Heart left ventricle (tissue), 16 donors: ENCODE data around the gene KIF5C. TPM values are rescaled to one million over a fixed set of nuclear protein-coding genes. Genes with fewer than 3 reads are reported as not detected.

Experiments
- ATAC-seq, 4 donors: fragments of 200-7000 bp; cut with Tn5 transposase; one replicate each; pipeline ENCODE4 v1.9.1; 2020 to 2022; ENCODE audit warnings: moderate library complexity in 4 of 4, mild to moderate bottlenecking in 3 of 4, moderate number of reproducible peaks in 1 of 4
- DNase-seq, 5 donors: peaks; one replicate each; pipeline ENCODE4 v3.0.0-alpha.2; 2020
- H3K27ac ChIP-seq, 12 donors: fragments of 200-600 bp; sonication (generic) in 4 of 12; one replicate each; pipeline versions ENCODE4 v1.5.0 to v1.8.0; 2016 to 2022; ENCODE audit warnings: mild to moderate bottlenecking in 2 of 12
- H3K27me3 ChIP-seq, 9 donors: fragments of 200-600 bp; sonication (generic) in 2 of 9; one replicate each; pipeline versions ENCODE4 v1.5.1 to v1.8.0; 2016 to 2022; ENCODE audit warnings: mild to moderate bottlenecking in 3 of 9
- H3K36me3 ChIP-seq, 9 donors: fragments of 200-600 bp; sonication (generic) in 2 of 9; one replicate each; pipeline versions ENCODE4 v1.5.0 to v1.8.0; 2018 to 2022; ENCODE audit warnings: mild to moderate bottlenecking in 2 of 9
- H3K4me1 ChIP-seq, 12 donors: fragments of 200-600 bp; sonication (generic) in 4 of 12; one replicate each; pipeline versions ENCODE4 v1.5.0 to v1.8.0; 2016 to 2022; ENCODE audit warnings: mild to moderate bottlenecking in 3 of 12
- H3K4me3 ChIP-seq, 12 donors: fragments of 200-600 bp; sonication (generic) in 4 of 12; one replicate each; pipeline versions ENCODE4 v1.5.0 to v1.8.0; 2017 to 2022; ENCODE audit warnings: mild to moderate bottlenecking in 9 of 12, moderate library complexity in 4 of 12
- H3K9me3 ChIP-seq, 12 donors: fragments of 200-600 bp; sonication (generic) in 4 of 12; one replicate each; pipeline versions ENCODE4 v1.5.0 to v1.8.0; 2016 to 2022; ENCODE audit warnings: mild to moderate bottlenecking in 1 of 12
- POLR2A ChIP-seq, 2 donors: fragments of 450-650 bp; IDR thresholded peaks; one replicate each; pipeline ENCODE4 v1.6.1; 2017; ENCODE audit warnings: antibody characterized with exemption in 2 of 2, mild to moderate bottlenecking in 2 of 2, moderate library complexity in 2 of 2
- WGBS, 4 donors: extraction: QIAGEN DNeasy Blood & Tissue Kit in 2 of 4; methylation state at CpG; one replicate each; pipeline versions ENCODE4 v1.1.5 to v1.1.7; 2013 to 2018; 5-methylcytosine and 5-hydroxymethylcytosine counted together
- intact Hi-C, 10 donors: fragments of 100-400 bp; cut with DNase I; formaldehyde crosslinking; loops; one replicate each; pipeline versions ENCODE4 v1.11.1 to v1.14.2; 2022
- polyA plus RNA-seq, 2 donors: library from polyadenylated mRNA; stranded (reverse); fragments of 200-250 nt; gene quantifications; one replicate each; pipeline ENCODE4 v1.2.3, GENCODE V29; 2013
- total RNA-seq, 9 donors: library from RNA; depleted of rRNA in 2 of 9; stranded (reverse); fragments of >200 nt in 2 of 9; fragmentation: NEBNext Ultra II Directional in 3 of 9; extraction: Animal tissue kit (Norgen Biotek cat#: 25700) in 3 of 9; gene quantifications; one replicate each; pipeline versions ENCODE4 v1.1.0 to v1.2.4, GENCODE V29; 2016 to 2023
- TF ChIP-seq, protein P1 (sequence below), 12 donors: fragments of 200-600 bp; sonication (generic) in 4 of 12; IDR thresholded peaks; one replicate each; pipeline versions ENCODE4 v1.5.0 to v1.8.0; 2018 to 2022; ENCODE audit warnings: antibody characterized with exemption in 12 of 12, mild to moderate bottlenecking in 5 of 12
- donor health status: ischemic (EF 13 %, LVEDD 7.1; RV severe dilation, severe dysfunction).
- donor health status: healthy with polysubstance abuse.
- donor health status: DM: no; HTN: yes; CAD: no.
- donor health status: DM: no; HTN: no; CAD: no.
- donor health status: ischemic (EF 25% LVEDD 6.9; RV normal size, moderate dysfunction).
- donor health status: ischemic (EF 25% LVEDD 5.7; RV mildly dilated, moderate dysfunction).
- donor health status: healthy.
- donor health status: DM: yes; HTN: yes; CAD: no.
- donor health status: ischemic (EF 35%, LVEDD 5.7; RV mildly dilated, moderate dysfunction).
- donor health status: nonischemic (EF 11% LVEDD 7.7; RV severe dilation, severe dysfunction).
- donor health status: DM: yes; HTN: yes; CAD: no.
- donor health status: PGD.
- donor health status: ischemic (EF 29% LVEDD 5.4; RV normal size, mild dysfunction).
- donor health status: nonischemic (EF 23%, LVEDD 6.1; RV moderate dilation, normal function).

The KIF5C gene
- total and polyA plus RNA-seq, 11 donors, result 0.22 to 1.4 (median 0.48) TPM

GRCh38 chr2:148900350-148900837, 25.4 kb downstream of the KIF5C start:
- no peak for DNase-seq
- Histone ChIP-seq H3K4me3 (no peak overlapping the region), H3K27ac (no peak overlapping the region), H3K9me3 (no peaks in the 10 kb centered on the region), H3K27me3 (peaks cover 0 to 5% (median 0%) of the 10 kb centered on the region in 9 donors), H3K4me1 (no peaks in the 10 kb centered on the region), H3K36me3 (no peaks in the 10 kb centered on the region)
- TF ChIP-seq POLR2A (IDR thresholded peaks at IDR 0.05), result no peak
- TF ChIP-seq, protein P1, sequence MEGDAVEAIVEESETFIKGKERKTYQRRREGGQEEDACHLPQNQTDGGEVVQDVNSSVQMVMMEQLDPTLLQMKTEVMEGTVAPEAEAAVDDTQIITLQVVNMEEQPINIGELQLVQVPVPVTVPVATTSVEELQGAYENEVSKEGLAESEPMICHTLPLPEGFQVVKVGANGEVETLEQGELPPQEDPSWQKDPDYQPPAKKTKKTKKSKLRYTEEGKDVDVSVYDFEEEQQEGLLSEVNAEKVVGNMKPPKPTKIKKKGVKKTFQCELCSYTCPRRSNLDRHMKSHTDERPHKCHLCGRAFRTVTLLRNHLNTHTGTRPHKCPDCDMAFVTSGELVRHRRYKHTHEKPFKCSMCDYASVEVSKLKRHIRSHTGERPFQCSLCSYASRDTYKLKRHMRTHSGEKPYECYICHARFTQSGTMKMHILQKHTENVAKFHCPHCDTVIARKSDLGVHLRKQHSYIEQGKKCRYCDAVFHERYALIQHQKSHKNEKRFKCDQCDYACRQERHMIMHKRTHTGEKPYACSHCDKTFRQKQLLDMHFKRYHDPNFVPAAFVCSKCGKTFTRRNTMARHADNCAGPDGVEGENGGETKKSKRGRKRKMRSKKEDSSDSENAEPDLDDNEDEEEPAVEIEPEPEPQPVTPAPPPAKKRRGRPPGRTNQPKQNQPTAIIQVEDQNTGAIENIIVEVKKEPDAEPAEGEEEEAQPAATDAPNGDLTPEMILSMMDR (IDR thresholded peaks at IDR 0.05), result no peak
- WGBS, 4 donors, result 69 to 82% (median 74%) methylated on average over 2 of the region's 2 CpGs
- intact Hi-C loops, result loop anchor here in 1 of 10 donors (2.0 kb wide), 1 partner anchor 64 kb away; no protein-coding TSS in a partner anchor
- no peak for ATAC-seq

- H3K4me1 ChIP-seq, result no peaks in the 10 kb centered on the region
- DNase-seq, result no peak
- intact Hi-C loops, result loop anchor here in 1 of 10 donors (2.0 kb wide), 1 partner anchor 64 kb away; no protein-coding TSS in a partner anchor
- TF ChIP-seq, protein P1 (IDR thresholded peaks at IDR 0.05), result no peak
- no peak for TF ChIP-seq POLR2A (IDR thresholded peaks at IDR 0.05)
- no peak overlapping the region for H3K27ac ChIP-seq
- WGBS, 4 donors, result 54 to 65% (median 62%) methylated on average over 1 of the region's 1 CpG
- ATAC-seq, result no peak
- no peaks in the 10 kb centered on the region for H3K36me3 ChIP-seq
- H3K27me3 ChIP-seq, result peaks cover 0 to 5% (median 0%) of the 10 kb centered on the region in 9 donors
- no peaks in the 10 kb centered on the region for H3K9me3 ChIP-seq
- no peak overlapping the region for H3K4me3 ChIP-seq
Observed at GRCh38 chr2:148901142-148901541, 26.1 kb downstream of the KIF5C start.

GRCh38 chr2:148902798-148903197, 27.8 kb downstream of the KIF5C start:
- TF ChIP-seq POLR2A (IDR thresholded peaks at IDR 0.05), result no peak
- TF ChIP-seq, protein P1 (IDR thresholded peaks at IDR 0.05), result no peak
- Histone ChIP-seq H3K27ac (no peak overlapping the region), H3K4me3 (no peak overlapping the region), H3K36me3 (no peaks in the 10 kb centered on the region), H3K4me1 (no peaks in the 10 kb centered on the region), H3K9me3 (no peaks in the 10 kb centered on the region), H3K27me3 (peaks cover 0 to 5% (median 0%) of the 10 kb centered on the region in 9 donors)
- intact Hi-C loops, result no loop called here
- WGBS, 4 donors, result 50 to 87% (median 78%) methylated on average over 1 of the region's 1 CpG
- no peak for ATAC-seq
- no peak for DNase-seq

GRCh38 chr2:148903294-148903693, 28.3 kb downstream of the KIF5C start:
- Histone ChIP-seq H3K9me3 (no peaks in the 10 kb centered on the region), H3K36me3 (no peaks in the 10 kb centered on the region), H3K27ac (no peak overlapping the region), H3K27me3 (peaks cover 0 to 5% (median 0%) of the 10 kb centered on the region in 9 donors), H3K4me3 (no peak overlapping the region), H3K4me1 (no peaks in the 10 kb centered on the region)
- ATAC-seq (no peak), DNase-seq (no peak)
- intact Hi-C loops, result no loop called here
- WGBS, 4 donors, result 78 to 89% (median 82%) methylated on average over 6 of the region's 6 CpGs
- TF ChIP-seq, protein P1 (IDR thresholded peaks at IDR 0.05), result no peak
- TF ChIP-seq POLR2A (IDR thresholded peaks at IDR 0.05), result no peak
